HG03439 (cell line): ENCODE results near the gene ZMYM2.

Experiments used
- ATAC-seq: cut with Tn5 transposase; IDR thresholded peaks from one replicate; pipeline ENCODE4 v1.9.1; 2021; ENCODE audit warnings: mild to moderate bottlenecking, moderate library complexity; ENCODE audit not compliant: unreplicated experiment

The ZMYM2 gene

GRCh38 chr13:20044086-20044485, 85.6 kb downstream of the ZMYM2 start:
- ATAC-seq: no peak

- no peak for ATAC-seq
Measured at GRCh38 chr13:20045950-20046548, 87.5 kb downstream of the ZMYM2 start.

- ATAC-seq: no peak
Measured at GRCh38 chr13:20049558-20050473, 91.3 kb downstream of the ZMYM2 start.

- no peak for ATAC-seq
Measured at GRCh38 chr13:20051366-20051765, 92.8 kb downstream of the ZMYM2 start.

DNA sequence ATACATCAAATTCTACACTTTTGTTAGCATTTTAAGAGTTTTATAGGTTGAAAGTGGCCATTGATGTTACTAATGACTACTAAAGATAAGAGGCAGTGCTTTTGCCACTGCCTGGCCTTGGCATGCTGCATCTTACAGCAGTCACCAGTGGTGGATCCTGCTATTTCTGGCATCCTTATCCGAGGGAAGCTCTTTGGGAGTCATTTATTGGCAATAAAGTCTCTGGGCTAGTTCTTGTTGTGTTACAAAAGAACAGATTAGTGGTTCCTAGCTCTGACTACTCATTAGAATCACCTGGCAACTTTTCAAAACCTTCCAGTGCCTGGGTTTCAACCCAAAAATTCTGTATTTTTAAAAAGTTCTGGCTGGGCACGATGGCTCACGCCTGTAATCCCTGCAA, 94.5 kb downstream of the ZMYM2 start:
- no peak for ATAC-seq

DNA sequence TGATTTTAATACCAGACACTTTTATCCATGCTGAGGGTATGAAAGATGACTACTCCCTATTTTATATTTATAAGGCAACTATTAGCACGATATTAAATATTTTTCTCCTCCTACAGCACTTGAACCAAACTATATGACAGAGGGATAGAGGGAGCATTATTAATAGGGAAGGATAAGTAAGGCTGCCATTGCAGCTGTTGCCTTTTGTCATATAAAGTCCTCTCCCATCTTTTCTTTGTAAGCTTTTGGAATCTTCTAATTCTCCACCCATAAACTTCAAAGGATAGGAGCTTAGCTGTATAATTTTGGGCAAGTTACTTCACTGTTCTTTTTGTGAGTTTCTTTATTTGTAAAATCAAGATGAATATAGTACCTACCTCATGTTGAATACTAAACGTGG, 95.4 kb downstream of the ZMYM2 start:
- no peak for ATAC-seq

DNA sequence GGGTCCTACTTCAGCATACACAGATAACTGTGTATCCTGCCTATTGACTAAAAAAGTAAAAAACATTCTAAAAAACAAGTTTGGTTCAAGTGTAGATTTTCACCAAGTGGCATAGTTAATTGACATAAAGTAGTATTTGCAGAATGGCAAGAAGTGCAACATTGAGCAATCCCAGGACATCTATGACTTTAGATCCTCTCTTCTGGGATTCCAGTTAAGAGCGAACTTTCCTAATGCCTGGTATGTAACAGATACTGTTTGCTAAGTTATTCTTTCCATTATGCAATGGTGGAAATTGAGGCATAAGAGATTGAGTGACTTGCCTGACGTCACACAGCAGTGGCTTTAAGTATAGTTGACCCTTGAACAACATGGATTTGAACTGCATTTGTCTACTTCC, 96.1 kb downstream of the ZMYM2 start:
- no peak for ATAC-seq

DNA sequence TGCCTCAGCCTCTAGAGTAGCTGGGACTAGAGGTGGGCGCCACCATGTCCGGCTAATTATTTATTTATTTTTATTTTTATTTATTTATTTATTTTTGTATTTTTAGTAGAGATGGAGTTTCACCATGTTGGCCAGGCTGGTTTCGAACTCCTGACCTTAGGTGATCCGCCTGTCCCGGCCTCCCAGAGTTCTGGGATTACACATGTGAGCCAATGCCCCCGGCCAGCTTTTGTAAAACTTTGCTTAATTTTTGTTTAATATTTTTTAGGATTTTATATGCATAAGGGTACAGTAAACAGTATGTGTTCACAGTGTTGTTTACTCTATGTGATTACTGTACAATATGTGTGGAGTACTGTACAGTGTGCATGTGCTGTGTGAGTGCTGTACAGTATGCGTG, 98.7 kb downstream of the ZMYM2 start:
- ATAC-seq: no peak

DNA sequence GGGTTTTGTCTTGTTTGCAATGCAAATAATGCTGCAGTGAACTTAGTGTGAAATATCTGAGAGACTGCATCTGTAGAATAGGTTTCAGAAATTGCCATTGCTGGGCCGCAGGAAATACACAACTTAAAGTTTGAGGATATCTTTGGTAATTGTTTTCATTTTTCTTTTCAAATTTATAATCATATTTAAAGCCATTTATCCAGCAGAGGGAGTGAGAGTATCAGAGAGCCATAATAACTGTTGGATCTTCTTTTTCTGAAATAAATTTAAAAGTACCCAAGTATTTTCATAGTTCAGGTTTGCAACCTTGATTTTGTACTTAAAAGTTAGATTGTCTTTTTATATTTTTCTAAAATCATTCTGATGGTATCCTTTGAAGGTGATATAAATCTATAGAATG, 99.4 kb downstream of the ZMYM2 start:
- ATAC-seq: no peak

DNA sequence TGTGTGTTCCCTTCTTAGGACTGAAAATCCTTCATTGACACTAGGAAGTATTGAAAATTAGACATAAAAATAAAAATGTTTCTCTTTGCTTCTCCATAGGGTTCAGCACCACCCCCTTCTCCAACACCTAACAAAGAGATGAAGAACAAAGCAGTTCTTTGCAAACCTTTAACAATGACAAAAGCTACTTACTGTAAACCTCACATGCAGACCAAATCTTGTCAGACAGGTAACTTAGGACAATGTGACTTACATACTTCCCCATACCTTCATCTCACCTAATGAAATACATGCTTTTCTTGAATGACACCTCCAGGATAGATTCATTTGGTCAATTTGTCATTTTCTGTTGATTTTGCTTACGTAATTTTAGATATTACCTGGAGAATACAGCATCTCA, 99.9 kb downstream of the ZMYM2 start:
- ATAC-seq: no peak

GRCh38 chr13:20064128-20064527, 105.6 kb downstream of the ZMYM2 start:
- ATAC-seq: no peak

- ATAC-seq: no peak
Measured at GRCh38 chr13:20065516-20065915, 107.0 kb downstream of the ZMYM2 start.

- ATAC-seq: no peak
Measured at GRCh38 chr13:20069956-20070355, 111.4 kb downstream of the ZMYM2 start.

DNA sequence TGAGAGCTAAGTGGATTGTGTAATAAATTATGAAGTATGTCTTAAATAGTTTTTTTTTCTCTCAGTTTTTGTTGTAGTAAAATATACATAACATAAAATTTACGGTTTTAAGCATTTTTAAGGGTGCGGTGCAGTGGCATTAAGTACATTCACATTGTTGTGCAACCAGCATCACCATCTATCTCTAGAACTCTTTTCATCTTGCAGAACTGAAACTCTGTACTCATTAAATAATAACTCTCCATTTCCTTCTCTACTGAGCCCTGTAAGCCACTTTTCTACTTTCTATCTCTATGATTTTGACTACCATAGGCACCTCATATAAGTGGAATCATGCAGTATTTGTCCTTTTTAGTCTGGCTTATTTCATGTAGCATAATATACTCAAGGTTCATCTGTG, 115.2 kb downstream of the ZMYM2 start:
- no peak for ATAC-seq

DNA sequence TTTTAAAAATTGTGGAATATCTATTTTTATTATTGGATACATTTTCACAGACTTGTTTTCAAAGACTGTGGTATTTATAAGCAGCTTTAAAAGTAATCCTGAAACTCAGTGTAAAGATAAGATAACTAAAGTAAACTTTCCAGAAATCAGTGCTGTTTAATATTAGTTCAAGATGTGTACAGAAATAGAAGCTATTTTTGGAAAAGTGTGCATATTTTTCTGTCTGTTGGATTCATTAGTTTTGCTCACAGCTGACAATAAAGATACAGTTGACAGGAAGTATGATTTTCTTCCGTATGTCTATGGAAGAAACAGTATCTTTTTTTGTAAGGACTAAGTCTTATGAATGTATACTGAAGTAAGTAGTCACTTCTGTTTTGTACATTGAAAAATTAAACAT, 116.4 kb downstream of the ZMYM2 start:
- ATAC-seq: no peak

GRCh38 chr13:20077086-20077485, 118.6 kb downstream of the ZMYM2 start:
- ATAC-seq: no peak

- no peak for ATAC-seq
Measured at GRCh38 chr13:20080377-20081164, 122.0 kb downstream of the ZMYM2 start.

DNA sequence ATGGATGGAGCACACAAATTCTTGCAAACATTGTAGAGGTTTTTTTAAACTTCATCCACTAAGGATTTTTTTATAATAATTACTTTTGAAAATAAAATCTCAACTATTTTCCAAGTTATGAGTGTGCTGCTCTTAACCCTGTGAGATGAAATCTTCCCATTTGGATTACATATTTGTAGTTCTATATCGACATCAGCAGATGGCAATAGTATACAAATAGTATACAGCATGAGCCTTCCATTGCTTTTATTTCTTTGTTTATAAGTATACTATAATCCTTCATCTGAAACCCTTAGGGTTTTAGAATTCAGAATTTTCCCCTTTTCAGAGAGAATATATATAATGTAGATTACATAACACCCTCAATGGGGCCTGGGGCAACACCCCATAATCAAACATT, 131.8 kb downstream of the ZMYM2 start:
- ATAC-seq: no peak

DNA sequence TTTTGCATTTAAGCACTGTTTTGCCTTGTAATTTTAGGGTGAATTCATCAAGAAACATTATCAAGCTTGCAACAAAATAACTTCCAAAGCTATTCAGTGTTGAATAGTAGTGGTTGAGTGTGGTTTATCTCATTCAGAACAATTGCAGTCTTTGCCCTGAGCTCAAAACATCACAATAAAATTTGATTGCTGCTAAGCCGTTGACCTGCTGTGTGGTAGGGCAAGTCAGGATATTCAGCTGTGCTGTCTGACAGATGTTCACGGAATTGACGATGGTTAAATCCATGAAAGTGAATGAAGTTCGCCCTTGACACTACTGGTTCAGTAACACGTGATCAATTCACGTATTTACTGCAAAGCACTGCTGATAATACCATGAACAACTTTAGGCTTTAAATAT, 135.4 kb downstream of the ZMYM2 start:
- ATAC-seq: no peak

GRCh38 chr13:20099319-20099718, 140.8 kb downstream of the ZMYM2 start:
- no peak for ATAC-seq

GRCh38 chr13:20101467-20102316, 143.2 kb downstream of the ZMYM2 start:
- no peak for ATAC-seq
